Right renal cortex interstitium (tissue), 3 donors: ENCODE results near the gene MOV10. TPM values are rescaled to one million over a fixed set of nuclear protein-coding genes. Genes with fewer than 3 reads are reported as not detected.
A peak's percentile ranks its signal among the peaks of the same experiment; 100 is the strongest.
"Not testable (repeated sequence)": the region's sequence is repeated elsewhere in the genome, so short reads cannot be mapped to it uniquely, and the experiment has no call there.

ENCODE experiments used
- DNase-seq, 3 donors: peaks; one replicate each; pipeline ENCODE4 v3.0.0-alpha.2; 2013; ENCODE audit warnings: low read depth in 3 of 3, low spot score in 2 of 3
- polyA plus RNA-seq, 3 donors: library from polyadenylated mRNA; unstranded; fragments of 120-200 nt; gene quantifications; one replicate each; pipeline ENCODE4 v1.2.1, GENCODE V29; 2013; ENCODE audit not compliant: insufficient read length in 3 of 3

Gene MOV10, protein sequence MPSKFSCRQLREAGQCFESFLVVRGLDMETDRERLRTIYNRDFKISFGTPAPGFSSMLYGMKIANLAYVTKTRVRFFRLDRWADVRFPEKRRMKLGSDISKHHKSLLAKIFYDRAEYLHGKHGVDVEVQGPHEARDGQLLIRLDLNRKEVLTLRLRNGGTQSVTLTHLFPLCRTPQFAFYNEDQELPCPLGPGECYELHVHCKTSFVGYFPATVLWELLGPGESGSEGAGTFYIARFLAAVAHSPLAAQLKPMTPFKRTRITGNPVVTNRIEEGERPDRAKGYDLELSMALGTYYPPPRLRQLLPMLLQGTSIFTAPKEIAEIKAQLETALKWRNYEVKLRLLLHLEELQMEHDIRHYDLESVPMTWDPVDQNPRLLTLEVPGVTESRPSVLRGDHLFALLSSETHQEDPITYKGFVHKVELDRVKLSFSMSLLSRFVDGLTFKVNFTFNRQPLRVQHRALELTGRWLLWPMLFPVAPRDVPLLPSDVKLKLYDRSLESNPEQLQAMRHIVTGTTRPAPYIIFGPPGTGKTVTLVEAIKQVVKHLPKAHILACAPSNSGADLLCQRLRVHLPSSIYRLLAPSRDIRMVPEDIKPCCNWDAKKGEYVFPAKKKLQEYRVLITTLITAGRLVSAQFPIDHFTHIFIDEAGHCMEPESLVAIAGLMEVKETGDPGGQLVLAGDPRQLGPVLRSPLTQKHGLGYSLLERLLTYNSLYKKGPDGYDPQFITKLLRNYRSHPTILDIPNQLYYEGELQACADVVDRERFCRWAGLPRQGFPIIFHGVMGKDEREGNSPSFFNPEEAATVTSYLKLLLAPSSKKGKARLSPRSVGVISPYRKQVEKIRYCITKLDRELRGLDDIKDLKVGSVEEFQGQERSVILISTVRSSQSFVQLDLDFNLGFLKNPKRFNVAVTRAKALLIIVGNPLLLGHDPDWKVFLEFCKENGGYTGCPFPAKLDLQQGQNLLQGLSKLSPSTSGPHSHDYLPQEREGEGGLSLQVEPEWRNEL
- 10 to 100 TPM; 63.9 to 64.9 (median 64.8) TPM for polyA plus RNA-seq

DNA sequence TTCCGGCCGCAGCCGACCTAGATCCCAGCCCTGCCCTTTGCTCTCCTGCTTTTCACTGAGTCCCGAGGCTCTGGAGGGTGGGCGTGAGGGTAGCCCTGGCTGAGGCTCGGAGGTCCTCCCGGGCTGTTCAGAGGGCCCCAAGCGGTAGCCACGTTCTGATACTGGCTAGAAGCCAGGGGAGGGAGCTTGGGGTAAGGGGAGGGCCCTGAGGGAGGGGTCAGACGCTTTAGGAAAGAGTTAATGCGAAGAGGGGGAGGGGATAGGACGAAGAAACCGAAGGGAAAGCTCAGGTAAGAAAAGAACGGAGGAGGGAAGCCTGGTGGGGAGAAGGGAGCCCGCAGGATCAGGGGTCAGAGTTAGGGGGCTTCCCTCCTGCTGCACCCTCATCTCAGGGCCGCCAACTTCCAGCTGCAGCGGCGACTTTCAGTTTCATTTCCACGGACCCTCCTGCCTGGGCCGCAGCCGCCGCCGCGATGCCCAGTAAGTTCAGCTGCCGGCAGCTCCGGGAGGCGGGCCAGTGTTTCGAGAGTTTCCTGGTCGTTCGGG is at the start of gene MOV10:
Gene MOV10 (plus strand): TSS at position 220 of the 546 bp plus-strand sequence. CDS start 254 bp downstream, at position 474.
- peak; percentile 49 to 63 (median 60) for DNase-seq

DNA sequence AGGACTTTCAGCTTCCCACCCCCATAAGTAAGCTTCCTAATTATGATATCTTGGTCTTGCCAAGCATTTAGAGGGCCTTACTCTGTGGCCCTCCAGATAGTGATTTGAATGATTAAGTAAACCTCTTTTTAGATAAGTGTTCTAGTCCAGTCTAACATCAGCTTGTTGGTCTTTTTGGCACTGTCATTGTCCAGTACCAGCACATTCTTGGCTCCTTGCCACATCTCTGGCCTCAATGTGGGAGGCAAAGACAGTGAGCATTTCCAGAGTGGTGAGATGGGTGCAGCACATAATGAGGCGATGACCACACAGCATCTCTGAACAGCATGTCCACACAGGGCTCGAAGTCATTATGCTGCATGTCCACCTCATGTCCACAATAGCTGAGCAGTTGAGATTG is 48.8 kb upstream of the MOV10 start:
- no peak for DNase-seq

DNA sequence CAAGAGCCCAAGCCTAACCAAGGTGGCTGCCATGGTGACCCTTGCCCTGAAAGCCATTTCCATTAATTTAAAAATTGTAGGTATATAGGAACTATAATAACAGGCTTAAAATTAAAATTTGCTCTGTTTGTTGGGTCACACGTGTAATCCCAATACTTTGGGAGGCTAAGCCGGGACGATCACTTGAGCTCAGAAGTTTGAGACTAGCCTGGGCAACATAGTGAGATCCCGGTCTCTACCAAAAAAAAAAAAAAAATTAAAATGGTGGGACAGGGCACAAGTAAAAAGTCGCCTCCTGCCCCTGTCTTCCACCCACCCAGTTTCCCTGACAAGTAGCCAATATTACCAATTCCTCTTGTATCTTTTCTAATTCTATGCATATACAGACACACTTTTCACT is 48.3 kb upstream of the MOV10 start:
- no peak for DNase-seq

DNA sequence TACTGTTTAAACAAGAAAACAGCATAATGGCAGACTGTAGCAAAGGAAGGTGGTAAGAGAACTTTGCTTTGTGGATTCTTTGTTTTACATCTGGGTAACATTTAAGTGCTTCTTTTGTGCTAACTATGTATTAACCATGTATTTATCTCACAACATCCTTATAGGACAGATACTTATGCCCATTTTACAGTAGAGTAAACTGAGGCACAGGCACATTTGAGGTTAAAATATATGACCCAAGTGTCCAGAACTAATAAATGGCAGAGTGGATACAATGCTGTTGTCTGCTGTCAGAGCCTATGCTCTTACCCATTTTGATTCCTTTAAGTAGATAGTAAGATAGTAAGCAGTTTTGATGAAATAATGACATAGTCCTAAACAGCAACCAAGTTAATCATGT is 47.6 kb upstream of the MOV10 start:
- no peak for DNase-seq

DNA sequence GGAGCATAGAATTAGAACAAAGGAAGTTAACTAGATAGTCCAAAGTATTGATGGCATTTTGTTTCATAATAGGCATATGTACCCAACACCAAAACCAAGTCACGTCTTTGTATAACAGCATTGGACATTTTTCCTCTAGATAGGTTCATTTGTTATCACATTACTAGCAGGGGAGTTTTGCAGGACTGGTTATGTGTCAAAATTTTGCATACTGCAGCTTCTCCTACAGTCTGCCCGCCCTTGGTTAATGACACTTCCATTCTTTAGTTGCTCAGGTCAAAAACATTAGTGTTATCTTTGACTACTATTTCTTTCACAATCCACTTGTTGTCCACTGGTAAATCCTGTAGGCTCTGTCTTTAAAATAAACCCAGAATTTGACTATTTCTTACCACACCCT is 45.9 kb upstream of the MOV10 start:
- no peak for DNase-seq

DNA sequence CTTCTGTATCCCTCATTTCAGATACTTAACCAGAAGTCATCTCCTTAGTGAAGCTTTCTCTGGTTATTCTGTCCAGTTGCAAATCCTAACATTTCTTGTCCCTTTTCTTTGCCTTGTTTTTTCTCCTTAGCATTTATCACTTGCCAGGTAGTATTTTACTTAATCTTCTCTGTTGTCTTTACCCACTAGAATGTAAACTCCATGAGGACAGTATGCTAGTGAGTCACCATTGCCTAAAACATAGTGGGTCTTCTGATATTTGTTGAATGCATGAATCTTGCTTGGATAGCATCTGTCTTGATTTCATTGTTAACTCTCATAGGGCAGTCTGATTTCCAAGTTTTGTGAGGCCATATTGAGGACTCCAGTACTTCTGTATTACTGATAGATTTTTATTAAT is 45.2 kb upstream of the MOV10 start:
- no peak for DNase-seq

DNA sequence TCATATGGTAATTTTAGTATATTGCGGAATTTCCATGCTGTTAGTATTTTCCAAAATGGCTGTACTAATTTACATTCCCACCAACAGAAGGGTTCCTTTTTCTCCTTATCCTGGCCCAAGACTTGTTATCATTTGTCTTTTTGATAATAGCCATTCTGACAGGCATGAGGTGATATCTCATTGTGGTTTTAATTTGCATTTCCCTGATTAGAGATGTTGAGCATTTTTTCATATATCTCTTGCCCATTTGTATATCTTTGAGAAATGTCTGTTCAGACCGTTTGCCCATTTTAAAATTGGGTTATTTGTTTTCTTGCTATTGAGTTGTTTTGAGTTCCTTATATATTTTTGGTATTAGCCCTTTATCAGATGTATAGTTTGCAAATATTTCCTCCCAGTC is 40.8 kb upstream of the MOV10 start:
- no peak for DNase-seq

DNA sequence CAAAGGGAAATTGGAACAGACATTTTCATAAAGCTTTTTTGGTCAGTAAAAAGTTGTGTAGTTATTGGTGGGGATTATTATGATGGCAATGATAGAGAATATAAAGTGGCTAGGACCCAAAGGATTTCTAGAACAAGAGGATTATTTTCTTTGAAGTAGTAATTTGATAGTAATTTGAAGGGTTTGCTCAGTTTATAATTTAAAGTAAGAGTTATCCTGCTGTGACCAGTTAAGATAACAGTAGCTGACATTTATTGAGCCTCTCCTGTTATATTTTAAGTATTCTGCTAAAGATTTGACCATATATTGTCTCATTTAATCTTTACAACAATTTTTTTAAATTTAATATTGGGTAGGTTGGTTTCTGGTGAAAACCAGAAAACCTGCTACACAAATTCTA is 40.1 kb upstream of the MOV10 start:
- no peak for DNase-seq

DNA sequence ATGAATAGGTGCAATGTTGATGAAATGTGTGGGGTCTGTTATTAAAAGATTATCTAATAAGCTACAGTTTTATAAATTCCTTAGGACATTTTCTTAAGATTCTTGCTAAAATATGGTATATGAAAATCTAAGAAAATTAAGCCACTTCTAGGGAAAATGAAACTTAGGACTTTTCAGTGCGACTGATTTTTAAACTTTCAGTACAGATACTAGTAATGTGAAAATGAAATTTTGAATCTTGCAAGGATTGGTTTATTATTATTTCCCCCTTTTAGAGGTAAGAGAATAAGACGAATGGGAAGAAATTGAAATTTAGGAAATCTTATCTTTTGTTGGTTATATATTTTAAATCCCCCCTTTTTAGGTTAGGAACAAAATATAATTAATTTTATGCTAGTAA is 38.4 kb upstream of the MOV10 start:
- DNase-seq: no peak

DNA sequence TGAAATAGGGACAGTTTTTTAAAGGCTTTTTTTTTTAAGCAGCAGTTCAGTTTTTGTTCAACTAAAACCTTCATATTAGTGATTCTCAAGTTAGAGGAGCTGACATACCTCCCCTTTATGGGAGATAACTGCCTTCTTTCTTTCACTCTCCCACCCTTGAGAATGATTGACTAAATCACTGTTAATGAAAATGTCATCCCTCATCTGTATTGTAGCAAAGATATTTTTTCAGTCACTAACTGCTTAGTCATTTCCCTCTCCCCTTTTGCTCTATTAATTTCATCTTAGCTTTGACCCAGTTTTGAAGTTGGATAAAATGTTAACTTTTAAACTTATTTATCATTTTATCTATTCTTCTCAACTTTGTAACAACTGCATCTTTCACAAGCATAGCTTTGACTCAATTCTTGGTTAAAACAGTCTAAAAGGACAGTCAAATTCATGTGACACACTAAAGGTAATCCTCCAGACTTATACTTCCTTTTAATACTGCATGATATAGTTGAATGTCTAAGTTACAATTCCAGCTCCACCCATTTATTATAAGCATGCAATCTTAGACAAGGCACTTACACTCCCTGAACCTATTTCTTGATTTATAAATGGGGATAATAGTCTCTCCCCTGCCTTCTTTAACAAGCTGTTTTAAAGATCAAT is 37.7 kb upstream of the MOV10 start:
- DNase-seq: no peak

DNA sequence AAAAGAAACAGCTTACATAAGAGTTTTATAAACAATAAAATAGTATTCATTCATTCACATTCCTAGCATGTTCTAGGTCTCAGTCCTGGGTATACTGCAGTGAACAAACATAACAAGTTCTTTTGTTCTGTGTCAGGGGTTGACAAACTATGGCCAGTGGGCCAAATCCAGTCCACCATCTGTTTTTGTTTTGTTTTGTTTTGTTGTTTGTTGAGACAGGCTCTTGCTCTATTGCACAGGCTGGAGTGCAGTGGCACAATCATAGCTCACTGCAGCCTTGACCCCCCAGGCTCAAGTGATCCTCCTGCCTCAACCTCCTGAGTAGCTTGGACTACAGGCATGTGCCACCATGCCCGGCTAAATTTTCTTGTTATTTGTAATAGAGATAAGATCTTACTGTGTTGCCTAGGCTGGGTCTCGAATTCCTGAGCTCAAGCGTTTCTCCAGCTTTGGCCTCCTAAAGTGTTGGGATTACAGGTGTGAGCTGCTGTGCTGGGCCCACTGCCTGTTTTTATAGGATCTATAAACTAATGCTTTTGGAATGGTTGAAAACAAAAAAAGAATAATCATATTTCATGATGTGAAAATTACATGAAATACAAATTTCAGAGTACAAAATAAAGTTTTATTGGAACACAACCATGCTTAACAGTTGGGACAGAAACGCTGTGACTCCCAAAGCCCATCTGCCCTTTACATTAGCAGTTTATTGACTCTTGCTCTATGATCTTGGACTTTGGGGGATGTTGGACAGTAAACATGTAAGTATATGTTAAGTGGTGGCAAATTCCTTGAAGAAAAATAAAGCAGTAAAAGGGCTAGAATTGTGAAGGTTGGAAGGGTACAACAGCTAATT is 37.0 kb upstream of the MOV10 start:
- no peak for DNase-seq

DNA sequence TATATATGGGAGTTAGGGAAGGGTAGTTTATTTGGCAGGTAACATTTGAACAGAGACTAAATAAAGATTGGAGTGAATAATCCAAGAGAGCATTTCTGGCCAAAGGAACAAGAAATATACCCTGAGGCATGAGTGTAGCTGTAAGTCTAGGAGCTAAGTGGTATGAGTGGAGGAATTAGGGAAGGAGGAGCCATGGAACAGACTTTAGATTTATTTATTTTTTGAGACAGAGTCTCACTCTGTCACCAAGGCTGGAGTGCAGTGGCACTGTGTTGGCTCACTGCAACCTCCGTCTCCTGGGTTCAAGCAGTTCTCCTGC is 36.4 kb upstream of the MOV10 start:
- DNase-seq: no peak

DNA sequence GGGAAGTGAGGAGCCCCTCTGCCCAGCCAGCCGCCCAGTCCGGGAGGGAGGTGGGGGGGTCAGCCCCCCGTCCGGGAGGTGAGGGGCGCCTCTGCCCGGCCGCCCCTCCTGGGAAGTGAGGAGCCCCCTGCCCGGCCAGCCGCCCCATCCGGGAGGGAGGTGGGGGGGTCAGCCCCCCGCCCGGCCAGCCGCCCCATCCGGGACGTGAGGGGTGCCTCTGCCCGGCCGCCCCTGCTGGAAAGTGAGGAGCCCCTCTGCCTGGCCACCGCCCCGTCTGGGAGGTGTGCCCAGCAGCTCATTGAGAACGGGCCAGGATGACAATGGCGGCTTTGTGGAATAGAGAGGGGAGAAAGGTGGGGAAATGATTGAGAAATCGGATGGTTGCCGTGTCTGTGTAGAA is 34.0 kb upstream of the MOV10 start:
- not testable (repeated sequence) for DNase-seq

DNA sequence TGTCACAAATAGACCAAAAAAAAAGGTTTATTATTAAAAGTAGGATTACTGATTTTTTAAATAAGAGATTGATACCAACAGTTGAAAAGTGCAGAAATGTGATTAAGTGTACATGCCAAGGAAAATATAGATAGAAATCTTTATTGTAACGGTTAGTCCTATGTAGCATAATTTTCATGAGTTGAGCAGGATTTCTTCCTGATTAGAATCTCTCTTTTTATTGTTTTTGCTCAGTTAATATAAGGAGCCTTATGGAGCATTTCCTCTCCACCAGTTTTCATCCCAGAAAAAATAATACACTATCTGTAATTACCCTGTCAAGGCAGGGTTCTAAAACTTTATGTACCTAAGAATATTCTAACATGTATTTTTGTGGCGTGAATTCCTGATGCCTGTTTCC is 31.4 kb upstream of the MOV10 start:
- DNase-seq: no peak

DNA sequence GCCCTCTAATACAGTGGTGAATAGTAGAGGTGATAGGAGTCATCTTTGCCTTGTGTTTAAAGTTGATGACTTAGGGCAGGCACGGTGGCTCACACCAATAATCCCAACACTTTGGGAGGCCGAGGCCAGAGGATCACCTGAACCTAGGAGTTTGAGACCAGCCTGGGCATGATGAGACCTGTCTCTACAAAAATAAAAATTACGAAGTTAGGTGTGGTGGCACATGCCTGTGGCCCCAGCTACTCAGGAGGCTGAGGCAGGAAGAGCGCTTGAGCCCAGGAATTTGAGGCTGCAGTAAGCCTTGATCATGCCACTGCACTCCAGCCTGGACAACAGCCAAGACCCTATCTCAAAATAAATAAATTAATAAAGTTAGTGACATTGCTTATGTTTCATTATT is 28.2 kb upstream of the MOV10 start:
- no peak for DNase-seq

DNA sequence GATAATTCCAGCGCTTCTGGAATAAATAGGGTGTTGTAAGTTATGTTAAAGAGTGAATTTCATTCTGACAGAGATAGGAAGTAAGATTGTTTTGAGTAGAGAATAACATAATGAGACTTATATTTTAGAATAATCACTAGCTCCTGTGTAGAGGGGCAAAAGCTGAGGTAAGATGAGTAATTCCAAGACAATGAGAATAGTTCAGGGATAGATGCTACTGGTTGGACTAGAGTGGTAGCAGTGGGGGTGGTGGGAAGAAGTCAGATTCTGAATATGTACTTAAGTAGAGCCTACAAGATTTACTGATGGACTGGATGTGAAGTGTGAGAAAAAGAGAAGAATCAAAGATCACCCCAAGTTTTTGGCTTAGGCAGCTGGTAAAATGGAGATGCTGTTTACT is 23.3 kb upstream of the MOV10 start:
- DNase-seq: no peak

DNA sequence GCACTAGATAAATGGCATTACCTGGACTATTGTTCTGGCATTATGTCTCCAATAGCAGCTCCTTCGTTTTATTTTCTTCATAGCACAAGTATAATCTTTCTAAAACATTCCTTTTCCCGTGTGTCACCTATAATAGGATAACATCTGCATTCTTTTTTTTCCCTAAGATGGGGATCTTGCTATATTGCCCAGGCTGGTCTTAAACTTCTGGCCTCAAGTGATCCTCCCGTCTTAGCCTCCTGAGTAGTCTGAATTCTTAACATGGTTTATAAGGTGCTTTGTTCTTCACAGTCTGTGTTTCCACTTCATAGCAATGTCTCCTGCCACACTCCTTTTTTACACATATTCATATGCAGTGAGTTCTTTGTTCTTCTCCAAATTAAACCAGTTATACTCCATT is 8.6 kb upstream of the MOV10 start:
- DNase-seq: no peak

DNA sequence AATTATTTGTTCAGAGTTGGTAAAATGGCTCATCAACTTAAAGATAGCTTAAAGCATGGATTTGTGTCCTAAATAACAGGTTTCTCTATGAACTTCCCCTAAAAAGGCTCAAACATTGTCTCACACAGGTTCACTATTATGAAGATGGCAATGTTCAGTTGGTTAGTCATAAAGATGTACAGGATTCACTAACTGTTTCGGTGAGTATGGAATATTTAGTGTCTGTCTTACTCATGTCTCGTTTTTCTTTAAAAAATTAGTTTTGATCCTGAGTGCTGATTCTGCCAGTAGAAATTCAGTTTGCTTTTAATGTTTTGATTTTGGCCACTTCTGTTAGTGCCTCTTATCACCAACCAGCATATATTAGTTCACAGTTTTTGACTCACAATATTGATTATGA is 7.5 kb upstream of the MOV10 start:
- no peak for DNase-seq

DNA sequence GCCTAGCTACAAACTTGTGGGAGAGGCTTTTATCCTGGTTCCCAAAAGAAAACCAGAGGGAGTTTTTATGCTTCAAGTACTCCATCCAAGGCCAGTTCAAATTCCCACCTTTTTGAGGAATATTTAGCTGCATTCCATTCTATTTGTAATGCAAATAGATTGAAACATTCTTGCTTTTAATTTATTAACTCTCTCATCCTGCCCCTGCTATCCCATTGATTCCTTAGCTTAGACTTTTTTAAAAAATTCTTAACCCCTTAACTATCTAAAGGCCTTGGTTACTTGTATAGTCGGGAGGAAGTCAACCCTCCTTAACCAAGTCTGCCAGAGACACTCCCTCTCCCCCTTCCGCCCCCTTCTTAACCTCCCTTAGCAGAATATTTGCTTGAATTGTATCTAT is 2.5 kb upstream of the MOV10 start:
- DNase-seq: no peak

DNA sequence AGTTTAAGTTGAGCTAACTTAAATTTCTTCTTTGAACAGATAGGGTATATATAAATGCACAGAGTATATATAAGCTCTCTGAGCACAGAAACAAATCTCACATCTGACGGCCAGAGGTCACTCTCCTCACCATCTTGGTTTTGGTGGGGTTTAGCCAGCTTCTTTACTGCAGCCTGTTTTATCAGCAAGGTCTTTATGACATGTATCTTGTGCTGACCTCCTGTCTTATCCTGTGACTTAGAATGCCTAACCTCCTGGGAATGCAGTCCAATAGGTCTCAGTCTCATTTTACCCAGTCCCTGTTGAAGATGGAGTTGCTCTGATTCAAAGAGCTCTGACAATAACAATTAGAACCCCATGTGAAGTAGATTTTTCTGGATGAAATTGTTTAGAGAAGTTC is 1.6 kb upstream of the MOV10 start:
- DNase-seq: no peak
